GM12892 (cell line): ENCODE measurements around the gene EXOC7.

Experiments
- POLR2A ChIP-seq: IDR thresholded peaks from 2 replicates; pipeline ENCODE4 v1.6.1; 2011; ENCODE audit warnings: low read depth, low read length, control low read depth
- POLR2AphosphoS5 ChIP-seq: IDR thresholded peaks from 2 replicates; pipeline ENCODE4 v1.6.1; 2011; ENCODE audit warnings: low read depth, low read length, control low read depth
- TAF1 ChIP-seq: IDR thresholded peaks from 2 replicates; pipeline ENCODE4 v1.6.1; 2011; ENCODE audit warnings: low read depth, mild to moderate bottlenecking, control low read depth, low read length, borderline replicate concordance

GRCh38 chr17:76107509-76107908 is 3.9 kb upstream of the EXOC7 start:
- TF ChIP-seq POLR2AphosphoS5 (no peak), POLR2A (no peak), TAF1 (no peak)
